ENCODE measurements around the gene DIP2A.
"Not testable (repeated sequence)": the region's sequence is repeated elsewhere in the genome, so short reads cannot be mapped to it uniquely, and the experiment has no call there.

Gene DIP2A

GRCh38 chr21:46441961-46442498, 16.7 kb upstream of the DIP2A start:
- Histone ChIP-seq H3K79me2 (ENCODE audit: insufficient read depth, low read depth) (no peaks in the 10 kb centered on the region), H3K27me3 (ENCODE audit: insufficient read depth, low read depth) (no peaks in the 10 kb centered on the region), H3K4me2 (no peak overlapping the region), H3K4me1 (ENCODE audit: low read depth, poor library complexity, severe bottlenecking) (no peaks in the 10 kb centered on the region), H2AFZ (ENCODE audit: low read depth) (no peak overlapping the region), H3K4me3 (IDR thresholded peaks at IDR 0.05; ENCODE audit: insufficient read depth, low read depth, low read length) (no peak overlapping the region), H4K20me1 (ENCODE audit: insufficient read depth) (no peaks in the 10 kb centered on the region), H3K36me3 (ENCODE audit: insufficient read depth) (no peaks in the 10 kb centered on the region), H3K27ac (no peak overlapping the region), H3K9ac (no peak overlapping the region)
- TF ChIP-seq, protein P1, sequence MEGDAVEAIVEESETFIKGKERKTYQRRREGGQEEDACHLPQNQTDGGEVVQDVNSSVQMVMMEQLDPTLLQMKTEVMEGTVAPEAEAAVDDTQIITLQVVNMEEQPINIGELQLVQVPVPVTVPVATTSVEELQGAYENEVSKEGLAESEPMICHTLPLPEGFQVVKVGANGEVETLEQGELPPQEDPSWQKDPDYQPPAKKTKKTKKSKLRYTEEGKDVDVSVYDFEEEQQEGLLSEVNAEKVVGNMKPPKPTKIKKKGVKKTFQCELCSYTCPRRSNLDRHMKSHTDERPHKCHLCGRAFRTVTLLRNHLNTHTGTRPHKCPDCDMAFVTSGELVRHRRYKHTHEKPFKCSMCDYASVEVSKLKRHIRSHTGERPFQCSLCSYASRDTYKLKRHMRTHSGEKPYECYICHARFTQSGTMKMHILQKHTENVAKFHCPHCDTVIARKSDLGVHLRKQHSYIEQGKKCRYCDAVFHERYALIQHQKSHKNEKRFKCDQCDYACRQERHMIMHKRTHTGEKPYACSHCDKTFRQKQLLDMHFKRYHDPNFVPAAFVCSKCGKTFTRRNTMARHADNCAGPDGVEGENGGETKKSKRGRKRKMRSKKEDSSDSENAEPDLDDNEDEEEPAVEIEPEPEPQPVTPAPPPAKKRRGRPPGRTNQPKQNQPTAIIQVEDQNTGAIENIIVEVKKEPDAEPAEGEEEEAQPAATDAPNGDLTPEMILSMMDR (conservative IDR thresholded peaks at IDR 0.05; ENCODE audit: low read depth, low read length) = no peak

DNA sequence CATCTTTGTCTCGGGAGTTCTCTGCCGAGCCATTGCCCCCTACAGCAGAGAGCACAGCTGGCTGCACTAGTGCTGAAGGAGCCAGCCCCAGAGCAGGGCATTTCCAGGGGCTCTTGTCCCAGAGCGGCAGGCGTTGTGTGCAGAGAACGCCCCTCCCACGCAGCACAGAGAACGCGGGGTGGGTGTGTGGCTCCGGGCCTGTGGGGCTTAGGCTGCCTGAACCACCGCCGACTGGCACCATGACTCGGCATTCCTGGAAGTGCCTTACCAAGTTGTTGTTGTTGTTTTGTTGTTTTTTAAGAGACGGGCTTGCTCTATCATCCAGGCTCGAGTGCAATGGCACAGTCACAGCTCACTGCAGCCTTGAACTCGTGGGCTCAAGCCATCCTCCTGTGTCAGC, 15.8 kb upstream of the DIP2A start:
- H3K27ac ChIP-seq = no peak overlapping the region
- H3K79me2 ChIP-seq (ENCODE audit: insufficient read depth, low read depth) = no peaks in the 10 kb centered on the region
- no peaks in the 10 kb centered on the region for H3K4me1 ChIP-seq (ENCODE audit: low read depth, poor library complexity, severe bottlenecking)
- H3K9ac ChIP-seq = no peak overlapping the region
- no peaks in the 10 kb centered on the region for H4K20me1 ChIP-seq (ENCODE audit: insufficient read depth)
- no peaks in the 10 kb centered on the region for H3K27me3 ChIP-seq (ENCODE audit: insufficient read depth, low read depth)
- no peak overlapping the region for H3K4me2 ChIP-seq
- TF ChIP-seq, protein P1 (conservative IDR thresholded peaks at IDR 0.05; ENCODE audit: low read depth, low read length) = no peak
- no peaks in the 10 kb centered on the region for H3K36me3 ChIP-seq (ENCODE audit: insufficient read depth)
- no peak overlapping the region for H2AFZ ChIP-seq (ENCODE audit: low read depth)
- no peak overlapping the region for H3K4me3 ChIP-seq (IDR thresholded peaks at IDR 0.05; ENCODE audit: insufficient read depth, low read depth, low read length)

- H2AFZ ChIP-seq (ENCODE audit: low read depth) = no peak overlapping the region
- no peaks in the 10 kb centered on the region for H3K27me3 ChIP-seq (ENCODE audit: insufficient read depth, low read depth)
- no peaks in the 10 kb centered on the region for H3K4me1 ChIP-seq (ENCODE audit: low read depth, poor library complexity, severe bottlenecking)
- H4K20me1 ChIP-seq (ENCODE audit: insufficient read depth) = no peaks in the 10 kb centered on the region
- H3K36me3 ChIP-seq (ENCODE audit: insufficient read depth) = no peaks in the 10 kb centered on the region
- TF ChIP-seq, protein P1 (conservative IDR thresholded peaks at IDR 0.05; ENCODE audit: low read depth, low read length) = no peak
- no peak overlapping the region for H3K4me3 ChIP-seq (IDR thresholded peaks at IDR 0.05; ENCODE audit: insufficient read depth, low read depth, low read length)
- no peak overlapping the region for H3K9ac ChIP-seq
- H3K27ac ChIP-seq = no peak overlapping the region
- H3K79me2 ChIP-seq (ENCODE audit: insufficient read depth, low read depth) = no peaks in the 10 kb centered on the region
- H3K4me2 ChIP-seq = no peak overlapping the region
These were observed 14.8 kb upstream of the DIP2A start for GRCh38 chr21:46443910-46444309.

DNA sequence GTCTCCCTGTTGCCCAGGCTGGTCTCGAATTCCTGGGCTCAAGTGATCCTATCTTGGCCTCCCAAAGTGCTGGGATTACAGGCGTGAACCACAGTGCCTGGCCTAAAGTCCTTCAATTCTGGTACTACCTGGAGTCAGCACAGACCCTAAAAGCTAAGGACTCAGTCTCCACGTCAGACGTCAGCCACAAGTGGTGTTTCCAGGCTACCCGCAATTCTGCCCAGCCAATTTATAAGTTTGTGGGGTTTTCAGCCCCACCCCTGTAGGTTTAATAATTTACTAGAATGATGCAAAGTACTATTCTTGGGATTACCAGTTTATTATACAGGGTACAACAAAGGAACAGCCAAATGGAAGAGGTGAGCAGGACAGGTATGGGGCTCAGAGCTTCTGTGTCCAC, 10.6 kb upstream of the DIP2A start:
- no peaks in the 10 kb centered on the region for H3K4me1 ChIP-seq (ENCODE audit: low read depth, poor library complexity, severe bottlenecking)
- no peak overlapping the region for H3K27ac ChIP-seq
- H3K4me3 ChIP-seq (IDR thresholded peaks at IDR 0.05; ENCODE audit: insufficient read depth, low read depth, low read length) = no peak overlapping the region
- no peaks in the 10 kb centered on the region for H3K27me3 ChIP-seq (ENCODE audit: insufficient read depth, low read depth)
- H2AFZ ChIP-seq (ENCODE audit: low read depth) = no peak overlapping the region
- no peaks in the 10 kb centered on the region for H4K20me1 ChIP-seq (ENCODE audit: insufficient read depth)
- no peak overlapping the region for H3K9ac ChIP-seq
- H3K36me3 ChIP-seq (ENCODE audit: insufficient read depth) = no peaks in the 10 kb centered on the region
- H3K79me2 ChIP-seq (ENCODE audit: insufficient read depth, low read depth) = no peaks in the 10 kb centered on the region
- no peak overlapping the region for H3K4me2 ChIP-seq
- TF ChIP-seq, protein P1 (conservative IDR thresholded peaks at IDR 0.05; ENCODE audit: low read depth, low read length) = no peak

DNA sequence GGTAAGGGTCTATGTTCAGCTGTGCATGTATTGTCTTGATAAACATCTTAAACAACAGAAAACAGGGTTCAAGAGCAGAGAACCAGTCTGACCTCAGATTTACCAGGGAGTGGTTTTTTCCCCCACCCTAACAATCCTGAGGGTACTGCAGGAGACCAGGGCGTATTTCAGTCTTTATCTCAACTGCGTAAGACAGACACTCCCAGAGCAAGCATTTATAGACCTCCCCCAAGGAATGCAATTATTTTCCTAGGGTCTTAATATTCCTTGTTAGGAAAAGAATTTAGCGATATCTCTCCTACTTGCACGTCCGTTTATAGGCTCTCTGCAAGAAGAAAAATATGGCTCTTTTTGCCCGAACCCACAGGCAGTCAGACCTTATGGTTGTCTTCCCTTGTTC, 9.8 kb upstream of the DIP2A start:
- H3K27me3 ChIP-seq (ENCODE audit: insufficient read depth, low read depth); H3K4me2 ChIP-seq; H3K9ac ChIP-seq; H3K4me1 ChIP-seq (ENCODE audit: low read depth, poor library complexity, severe bottlenecking); H3K4me3 ChIP-seq (IDR thresholded peaks at IDR 0.05; ENCODE audit: insufficient read depth, low read depth, low read length); H2AFZ ChIP-seq (ENCODE audit: low read depth); H3K79me2 ChIP-seq (ENCODE audit: insufficient read depth, low read depth); H4K20me1 ChIP-seq (ENCODE audit: insufficient read depth); H3K27ac ChIP-seq; H3K36me3 ChIP-seq (ENCODE audit: insufficient read depth): not testable (repeated sequence)
